Spleen (tissue), 11 donors: ENCODE measurements around the gene GREB1L. TPM values are rescaled to one million over a fixed set of nuclear protein-coding genes. Genes with fewer than 3 reads are reported as not detected.

Source experiments
- DNase-seq: peaks from one replicate; pipeline ENCODE4 v3.0.0-alpha.2; 2020
- H3K27ac ChIP-seq, 8 donors: fragments of 200-600 bp; sonication (generic) in 7 of 8; 1 replicate in 4 of 8; 2 replicates in 4 of 8; pipeline versions ENCODE4 v1.5.0 to v1.8.0; 2016 to 2021; ENCODE audit warnings: inconsistent platforms in 4 of 8, mild to moderate bottlenecking in 4 of 8, moderate library complexity in 1 of 8
- H3K27me3 ChIP-seq, 7 donors: fragments of 200-600 bp; sonication (generic) in 6 of 7; replicated peaks in 1 of 7; 1 replicate in 4 of 7; 2 replicates in 3 of 7; pipeline versions ENCODE4 v1.5.0 to v1.8.0; 2016 to 2021; ENCODE audit warnings: inconsistent platforms in 3 of 7, mild to moderate bottlenecking in 1 of 7
- H3K36me3 ChIP-seq, 6 donors: fragments of 200-600 bp; sonication (generic) in 5 of 6; 1 replicate in 4 of 6; 2 replicates in 2 of 6; pipeline versions ENCODE4 v1.5.0 to v1.8.0; 2016 to 2021; ENCODE audit warnings: inconsistent platforms in 2 of 6
- H3K4me1 ChIP-seq, 6 donors: fragments of 200-600 bp; sonication (generic) in 5 of 6; 1 replicate in 3 of 6; 2 replicates in 3 of 6; pipeline versions ENCODE4 v1.5.0 to v1.8.0; 2016 to 2021; ENCODE audit warnings: inconsistent platforms in 3 of 6
- H3K4me3 ChIP-seq, 8 donors: fragments of 200-600 bp; sonication (generic) in 7 of 8; 1 replicate in 4 of 8; 2 replicates in 4 of 8; pipeline versions ENCODE4 v1.5.0 to v1.8.0; 2016 to 2021; ENCODE audit warnings: inconsistent platforms in 4 of 8, mild to moderate bottlenecking in 4 of 8, moderate library complexity in 2 of 8
- H3K9me3 ChIP-seq, 8 donors: fragments of 200-600 bp; sonication (generic) in 7 of 8; 1 replicate in 4 of 8; 2 replicates in 4 of 8; pipeline versions ENCODE4 v1.5.0 to v1.8.0; 2016 to 2021; ENCODE audit warnings: inconsistent platforms in 4 of 8
- POLR2A ChIP-seq, 3 donors: fragments of 450-650 bp; IDR thresholded peaks; one replicate each; pipeline ENCODE4 v1.5.1; 2017; ENCODE audit warnings: antibody characterized with exemption in 3 of 3, mild to moderate bottlenecking in 1 of 3
- POLR2AphosphoS5 ChIP-seq, 3 donors: sonication (generic); formaldehyde crosslinking; IDR thresholded peaks; one replicate each; pipeline ENCODE4 v1.5.1; 2017; ENCODE audit warnings: antibody characterized with exemption in 3 of 3
- WGBS, 5 donors: extraction: QIAGEN DNeasy Blood & Tissue Kit in 3 of 5; methylation state at CpG; one replicate each; pipeline versions ENCODE4 v1.1.5 to v1.1.7; 2013 to 2018; 5-methylcytosine and 5-hydroxymethylcytosine counted together
- intact Hi-C: fragments of 100-400 bp; cut with DNase I; formaldehyde crosslinking; loops from one replicate; pipeline ENCODE4 v1.15.0; 2023; ENCODE audit warnings: low total_unique reads
- polyA plus RNA-seq, 3 donors: library from polyadenylated mRNA; stranded (reverse); fragments of 200-250 nt; gene quantifications; one replicate each; pipeline ENCODE4 v1.2.1, GENCODE V29; 2013
- total RNA-seq, 7 donors: library from RNA; depleted of rRNA in 3 of 7; stranded (reverse); fragments of >200 nt in 3 of 7; fragmentation: NEBNext Ultra II Directional in 4 of 7; extraction: Animal tissue kit (Norgen Biotek cat#: 25700) in 4 of 7; gene quantifications; one replicate each; pipeline versions ENCODE4 v1.1.0 to v1.2.1, GENCODE V29; 2016 to 2021
- TF ChIP-seq, protein P1 (sequence below), 11 experiments: fragments of 200-600 bp in 7 of 11; fragments of 450-650 bp in 4 of 11; sonication (generic) in 4 of 11; IDR thresholded peaks in 8 of 11; conservative IDR thresholded peaks in 3 of 11; 1 replicate in 7 of 11; 2 replicates in 4 of 11; pipeline versions ENCODE4 v1.4.0 to v1.8.0; 2016 to 2021; ENCODE audit warnings: antibody characterized with exemption in 11 of 11, inconsistent platforms in 4 of 11, mild to moderate bottlenecking in 1 of 11
- donor health status: healthy with polysubstance abuse.
- donor health status: DM: no; HTN: no; CAD: no; lungs with moderate emphysema.
- donor health status: DM: no; HTN: no; CAD: no.
- donor health status: Bipolar disorder and iron deficiency.
- donor health status: healthy.
- donor health status: DM: no; HTN: no; CAD: no.
- donor health status: DM: yes; HTN: yes; CAD: no.

The GREB1L gene
- total and polyA plus RNA-seq, 10 donors, result under 0.01 to 0.79 (median 0.57) TPM

GRCh38 chr18:21327101-21327500 lies 85.1 kb downstream of the GREB1L start:
- TF ChIP-seq POLR2A (IDR thresholded peaks at IDR 0.05) (no peak), POLR2AphosphoS5 (IDR thresholded peaks at IDR 0.05) (no peak)
- TF ChIP-seq, protein P1, sequence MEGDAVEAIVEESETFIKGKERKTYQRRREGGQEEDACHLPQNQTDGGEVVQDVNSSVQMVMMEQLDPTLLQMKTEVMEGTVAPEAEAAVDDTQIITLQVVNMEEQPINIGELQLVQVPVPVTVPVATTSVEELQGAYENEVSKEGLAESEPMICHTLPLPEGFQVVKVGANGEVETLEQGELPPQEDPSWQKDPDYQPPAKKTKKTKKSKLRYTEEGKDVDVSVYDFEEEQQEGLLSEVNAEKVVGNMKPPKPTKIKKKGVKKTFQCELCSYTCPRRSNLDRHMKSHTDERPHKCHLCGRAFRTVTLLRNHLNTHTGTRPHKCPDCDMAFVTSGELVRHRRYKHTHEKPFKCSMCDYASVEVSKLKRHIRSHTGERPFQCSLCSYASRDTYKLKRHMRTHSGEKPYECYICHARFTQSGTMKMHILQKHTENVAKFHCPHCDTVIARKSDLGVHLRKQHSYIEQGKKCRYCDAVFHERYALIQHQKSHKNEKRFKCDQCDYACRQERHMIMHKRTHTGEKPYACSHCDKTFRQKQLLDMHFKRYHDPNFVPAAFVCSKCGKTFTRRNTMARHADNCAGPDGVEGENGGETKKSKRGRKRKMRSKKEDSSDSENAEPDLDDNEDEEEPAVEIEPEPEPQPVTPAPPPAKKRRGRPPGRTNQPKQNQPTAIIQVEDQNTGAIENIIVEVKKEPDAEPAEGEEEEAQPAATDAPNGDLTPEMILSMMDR (IDR thresholded peaks at IDR 0.05 in 8 of 11, conservative IDR thresholded peaks at IDR 0.05 in 3 of 11), result no peak
- peaks cover 0 to 5% (median 0%) of the 10 kb centered on the region in 6 donors for H3K4me1 ChIP-seq
- H3K27ac ChIP-seq, result no peak overlapping the region
- no peak overlapping the region for H3K4me3 ChIP-seq
- 56 to 69% (median 63%) methylated on average over 3 of the region's 3 CpGs for WGBS, 5 donors
- peaks cover 0 to 3% (median 0%) of the 10 kb centered on the region in 7 donors for H3K27me3 ChIP-seq
- no peaks in the 10 kb centered on the region for H3K36me3 ChIP-seq
- no peaks in the 10 kb centered on the region for H3K9me3 ChIP-seq
- no peak for DNase-seq
- intact Hi-C loops, result no loop called here

DNA sequence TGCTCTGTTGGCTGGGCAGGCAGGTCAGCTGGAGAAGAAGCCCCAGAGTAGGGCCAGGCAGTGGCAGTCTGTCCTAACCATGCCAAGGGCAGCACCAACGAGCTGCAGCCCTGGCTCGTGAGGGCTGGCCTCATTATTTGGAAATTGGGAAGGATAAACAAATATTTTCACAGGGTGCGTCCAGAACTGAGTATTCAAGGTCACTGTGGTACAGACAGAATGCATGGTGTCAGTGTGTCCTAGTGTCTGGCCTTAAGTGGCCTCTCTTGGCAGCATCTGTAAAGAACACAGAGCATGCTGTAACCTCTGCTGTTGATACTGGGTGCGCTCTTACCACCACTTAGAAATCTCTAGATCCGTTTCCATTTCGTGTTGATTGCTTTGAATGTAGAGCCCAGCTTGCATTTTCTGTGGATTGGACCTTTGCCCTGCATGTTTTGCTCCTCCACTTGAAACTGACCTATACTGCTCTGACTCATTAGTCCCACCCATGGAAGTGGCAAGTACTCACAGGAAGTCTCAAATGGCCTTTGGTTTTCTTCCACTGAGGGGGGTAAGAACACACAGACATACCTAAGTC lies 88.2 kb downstream of the GREB1L start:
- Histone ChIP-seq H3K9me3 (no peaks in the 10 kb centered on the region), H3K27ac (no peak overlapping the region), H3K27me3 (no peaks in the 10 kb centered on the region), H3K4me3 (no peak overlapping the region), H3K36me3 (no peaks in the 10 kb centered on the region), H3K4me1 (peaks cover 0 to 5% (median 0%) of the 10 kb centered on the region in 6 donors)
- WGBS, 5 donors, result 57 to 71% (median 69%) methylated on average over 6 of the region's 6 CpGs
- DNase-seq, result no peak
- no peak for TF ChIP-seq POLR2A (IDR thresholded peaks at IDR 0.05)
- TF ChIP-seq, protein P1 (IDR thresholded peaks at IDR 0.05 in 8 of 11, conservative IDR thresholded peaks at IDR 0.05 in 3 of 11), result no peak
- TF ChIP-seq POLR2AphosphoS5 (IDR thresholded peaks at IDR 0.05), result no peak
- intact Hi-C loops, result no loop called here

DNA sequence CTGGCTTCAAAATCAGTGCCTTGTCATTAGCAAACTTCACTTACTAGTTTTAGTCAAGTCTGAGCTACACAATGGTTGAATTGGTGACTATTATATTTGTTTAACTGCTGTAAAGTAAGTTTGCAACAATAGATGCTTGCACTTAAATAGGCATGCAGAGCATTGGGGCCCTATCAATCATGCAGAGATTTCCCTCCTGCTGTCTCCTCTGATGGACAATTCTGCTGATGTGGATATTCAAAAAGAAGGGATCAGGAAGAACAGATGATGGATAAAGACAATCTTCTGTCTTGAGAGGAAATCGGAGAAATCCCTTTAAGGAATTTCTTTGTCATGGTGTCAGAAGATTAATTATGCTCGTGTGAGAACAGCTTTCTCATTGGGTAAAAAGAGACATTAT lies 89.0 kb downstream of the GREB1L start:
- no peaks in the 10 kb centered on the region for H3K36me3 ChIP-seq
- intact Hi-C loops, result no loop called here
- H3K27me3 ChIP-seq, result no peaks in the 10 kb centered on the region
- no peaks in the 10 kb centered on the region for H3K9me3 ChIP-seq
- no peak overlapping the region for H3K4me3 ChIP-seq
- WGBS, 5 donors, result 62 to 78% (median 69%) methylated on average over 2 of the region's 2 CpGs
- DNase-seq, result no peak
- peaks cover 0 to 5% (median 0%) of the 10 kb centered on the region in 6 donors for H3K4me1 ChIP-seq
- no peak for TF ChIP-seq POLR2A (IDR thresholded peaks at IDR 0.05)
- TF ChIP-seq POLR2AphosphoS5 (IDR thresholded peaks at IDR 0.05), result no peak
- TF ChIP-seq, protein P1 (IDR thresholded peaks at IDR 0.05 in 8 of 11, conservative IDR thresholded peaks at IDR 0.05 in 3 of 11), result no peak
- no peak overlapping the region for H3K27ac ChIP-seq

- Histone ChIP-seq H3K27ac (no peak overlapping the region), H3K27me3 (no peaks in the 10 kb centered on the region), H3K9me3 (no peaks in the 10 kb centered on the region), H3K4me3 (no peak overlapping the region), H3K4me1 (no peaks in the 10 kb centered on the region), H3K36me3 (no peaks in the 10 kb centered on the region)
- intact Hi-C loops, result no loop called here
- 83 to 90% (median 83%) methylated on average over 5 of the region's 5 CpGs for WGBS, 5 donors
- TF ChIP-seq, protein P1 (IDR thresholded peaks at IDR 0.05 in 8 of 11, conservative IDR thresholded peaks at IDR 0.05 in 3 of 11), result no peak
- no peak for TF ChIP-seq POLR2AphosphoS5 (IDR thresholded peaks at IDR 0.05)
- no peak for TF ChIP-seq POLR2A (IDR thresholded peaks at IDR 0.05)
- no peak for DNase-seq
Measured at GRCh38 chr18:21335927-21336488, 94.0 kb downstream of the GREB1L start.
